ENCODE measurements around the gene SCAMP2. TPM values are rescaled to one million over a fixed set of nuclear protein-coding genes. Genes with fewer than 3 reads are reported as not detected.

The SCAMP2 gene
- total RNA-seq, 1 donor from 2014 or later: 56.7 TPM

GRCh38 chr15:74799255-74799855 is 73.8 kb downstream of the SCAMP2 start:
- intact Hi-C loops (cut with DNase I): no loop called here
- DNase-seq (ENCODE audit: extremely low spot score in 2 of 2): no peak
- no peak overlapping the region for H3K4me3 ChIP-seq
- no peaks in the 10 kb centered on the region for H3K27me3 ChIP-seq
- peaks cover 0 to 42% of the 10 kb centered on the region in 2 donors for H3K36me3 ChIP-seq
- TF ChIP-seq, protein P1, sequence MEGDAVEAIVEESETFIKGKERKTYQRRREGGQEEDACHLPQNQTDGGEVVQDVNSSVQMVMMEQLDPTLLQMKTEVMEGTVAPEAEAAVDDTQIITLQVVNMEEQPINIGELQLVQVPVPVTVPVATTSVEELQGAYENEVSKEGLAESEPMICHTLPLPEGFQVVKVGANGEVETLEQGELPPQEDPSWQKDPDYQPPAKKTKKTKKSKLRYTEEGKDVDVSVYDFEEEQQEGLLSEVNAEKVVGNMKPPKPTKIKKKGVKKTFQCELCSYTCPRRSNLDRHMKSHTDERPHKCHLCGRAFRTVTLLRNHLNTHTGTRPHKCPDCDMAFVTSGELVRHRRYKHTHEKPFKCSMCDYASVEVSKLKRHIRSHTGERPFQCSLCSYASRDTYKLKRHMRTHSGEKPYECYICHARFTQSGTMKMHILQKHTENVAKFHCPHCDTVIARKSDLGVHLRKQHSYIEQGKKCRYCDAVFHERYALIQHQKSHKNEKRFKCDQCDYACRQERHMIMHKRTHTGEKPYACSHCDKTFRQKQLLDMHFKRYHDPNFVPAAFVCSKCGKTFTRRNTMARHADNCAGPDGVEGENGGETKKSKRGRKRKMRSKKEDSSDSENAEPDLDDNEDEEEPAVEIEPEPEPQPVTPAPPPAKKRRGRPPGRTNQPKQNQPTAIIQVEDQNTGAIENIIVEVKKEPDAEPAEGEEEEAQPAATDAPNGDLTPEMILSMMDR (IDR thresholded peaks at IDR 0.05): no peak
- no peak for TF ChIP-seq POLR2A (IDR thresholded peaks at IDR 0.05)
- TF ChIP-seq POLR2AphosphoS5 (IDR thresholded peaks at IDR 0.05; ENCODE audit: insufficient read depth in 1 of 2, low read depth in 1 of 2): no peak
- no peaks in the 10 kb centered on the region for H3K9me3 ChIP-seq
- peaks cover 36% of the 10 kb centered on the region for H3K4me1 ChIP-seq
- H3K27ac ChIP-seq: peak overlapping the region; percentile 54

GRCh38 chr15:74798388-74799254 is 74.5 kb downstream of the SCAMP2 start:
- no peak overlapping the region for H3K4me3 ChIP-seq
- intact Hi-C loops (cut with DNase I): no loop called here
- no peaks in the 10 kb centered on the region for H3K27me3 ChIP-seq
- no peak overlapping the region for H3K27ac ChIP-seq
- no peaks in the 10 kb centered on the region for H3K9me3 ChIP-seq
- no peak for DNase-seq (ENCODE audit: extremely low spot score in 2 of 2)
- H3K4me1 ChIP-seq: peaks cover 43% of the 10 kb centered on the region
- TF ChIP-seq, protein P1 (IDR thresholded peaks at IDR 0.05): no peak
- TF ChIP-seq POLR2AphosphoS5 (IDR thresholded peaks at IDR 0.05; ENCODE audit: insufficient read depth in 1 of 2, low read depth in 1 of 2) (no peak), POLR2A (IDR thresholded peaks at IDR 0.05) (no peak)
- peaks cover 0 to 42% of the 10 kb centered on the region in 2 donors for H3K36me3 ChIP-seq

GRCh38 chr15:74795966-74796625 is 77.1 kb downstream of the SCAMP2 start:
- Histone ChIP-seq H3K4me3 (no peak overlapping the region), H3K27me3 (no peaks in the 10 kb centered on the region), H3K27ac (no peak overlapping the region), H3K9me3 (no peaks in the 10 kb centered on the region), H3K4me1 (peaks cover 68% of the 10 kb centered on the region), H3K36me3 (peaks cover 0 to 18% of the 10 kb centered on the region in 2 donors)
- TF ChIP-seq POLR2AphosphoS5 (IDR thresholded peaks at IDR 0.05; ENCODE audit: insufficient read depth in 1 of 2, low read depth in 1 of 2): no peak
- TF ChIP-seq POLR2A (IDR thresholded peaks at IDR 0.05): no peak
- TF ChIP-seq, protein P1 (IDR thresholded peaks at IDR 0.05): no peak
- no peak for DNase-seq (ENCODE audit: extremely low spot score in 2 of 2)
- intact Hi-C loops (cut with DNase I): no loop called here

DNA sequence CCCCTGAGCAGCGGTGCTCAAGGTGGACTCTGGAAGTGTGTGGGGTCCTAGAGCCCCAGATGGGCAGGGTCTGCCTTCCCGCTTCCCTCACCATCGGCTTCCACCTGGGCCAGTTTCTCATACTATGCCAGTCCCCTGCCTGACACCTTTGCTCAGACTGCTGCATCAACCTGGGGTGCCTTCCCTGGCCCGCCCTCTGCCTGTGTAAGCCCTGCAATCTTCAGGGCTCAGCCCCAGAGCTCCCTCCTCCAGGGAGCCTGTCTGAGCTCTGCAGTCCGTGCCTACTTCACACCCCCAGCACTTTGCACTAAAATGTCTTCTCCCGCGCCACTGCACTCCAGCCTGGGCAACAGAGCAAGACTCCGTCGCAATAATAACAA is 78.2 kb downstream of the SCAMP2 start:
- Histone ChIP-seq H3K4me3 (no peak overlapping the region), H3K9me3 (no peaks in the 10 kb centered on the region), H3K27ac (peak overlapping the region; percentile 4), H3K27me3 (no peaks in the 10 kb centered on the region), H3K4me1 (peaks cover 74% of the 10 kb centered on the region), H3K36me3 (peaks cover 0 to 10% of the 10 kb centered on the region in 2 donors)
- TF ChIP-seq POLR2AphosphoS5 (IDR thresholded peaks at IDR 0.05; ENCODE audit: insufficient read depth in 1 of 2, low read depth in 1 of 2) (no peak), POLR2A (IDR thresholded peaks at IDR 0.05) (no peak)
- TF ChIP-seq, protein P1 (IDR thresholded peaks at IDR 0.05): no peak
- intact Hi-C loops (cut with DNase I): no loop called here
- no peak for DNase-seq (ENCODE audit: extremely low spot score in 2 of 2)
